Ramos (cell line): Measurements from ENCODE around the gene MAP3K21.

Experiments used
- in situ Hi-C: fragments of 300-500 bp; cut with MboI; formaldehyde crosslinking; loops from one replicate; pipeline ENCODE4 v1.14.3; 2022; ENCODE audit warnings: low sequenced_read_pairs; ENCODE audit not compliant: unreplicated experiment

Gene MAP3K21

GRCh38 chr1:233383984-233384383 is 56.5 kb downstream of the MAP3K21 start:
- in situ Hi-C loops = no loop called here

DNA sequence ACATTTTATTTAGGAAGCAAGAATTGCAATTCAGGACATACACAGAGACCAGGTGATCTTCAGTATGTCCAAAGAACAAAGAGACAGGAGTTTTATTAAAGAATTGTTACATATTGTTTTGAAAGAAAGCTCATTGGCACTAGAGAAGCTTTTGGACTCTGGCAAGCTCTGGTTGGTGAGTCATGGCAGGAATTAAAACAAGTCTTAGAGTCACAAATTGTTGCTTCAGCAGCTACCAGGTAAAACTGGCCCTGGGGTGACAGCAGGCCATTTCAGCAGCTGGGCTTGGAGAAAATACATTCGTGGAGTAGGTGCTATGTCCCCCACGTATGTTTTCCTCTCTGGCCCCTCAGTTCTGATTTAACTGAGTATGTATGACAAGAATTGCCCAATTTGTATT is 58.8 kb downstream of the MAP3K21 start:
- in situ Hi-C loops = no loop called here

GRCh38 chr1:233387585-233387984 is 60.1 kb downstream of the MAP3K21 start:
- in situ Hi-C loops = no loop called here

- in situ Hi-C loops = no loop called here
Observed at GRCh38 chr1:233389169-233389568, 61.6 kb downstream of the MAP3K21 start.

DNA sequence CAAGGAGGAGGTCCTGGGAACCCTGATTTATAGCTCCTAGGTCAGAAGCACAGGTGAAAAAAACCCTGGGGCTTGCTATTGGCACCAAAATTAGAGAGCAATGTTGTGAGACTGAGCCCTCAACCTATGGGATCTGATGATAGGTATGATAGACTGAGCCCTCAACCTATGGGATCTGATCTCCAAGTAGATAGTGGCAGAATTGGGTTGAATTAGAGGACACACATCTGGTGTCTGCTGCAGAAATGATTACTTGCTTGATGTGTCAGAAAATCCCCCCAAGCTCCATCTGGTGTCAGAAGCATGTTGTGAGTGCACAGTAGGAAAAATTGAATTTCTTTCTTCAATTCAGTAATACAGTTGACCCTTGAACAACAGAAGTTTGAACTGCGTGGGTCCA is 62.4 kb downstream of the MAP3K21 start:
- in situ Hi-C loops = loop anchor here (10.0 kb wide), 1 partner anchor 675 kb away; no protein-coding TSS in a partner anchor

- in situ Hi-C loops = loop anchor here (10.0 kb wide), 1 partner anchor 674 kb away; no protein-coding TSS in a partner anchor
Observed at GRCh38 chr1:233390842-233391737, 63.6 kb downstream of the MAP3K21 start.

DNA sequence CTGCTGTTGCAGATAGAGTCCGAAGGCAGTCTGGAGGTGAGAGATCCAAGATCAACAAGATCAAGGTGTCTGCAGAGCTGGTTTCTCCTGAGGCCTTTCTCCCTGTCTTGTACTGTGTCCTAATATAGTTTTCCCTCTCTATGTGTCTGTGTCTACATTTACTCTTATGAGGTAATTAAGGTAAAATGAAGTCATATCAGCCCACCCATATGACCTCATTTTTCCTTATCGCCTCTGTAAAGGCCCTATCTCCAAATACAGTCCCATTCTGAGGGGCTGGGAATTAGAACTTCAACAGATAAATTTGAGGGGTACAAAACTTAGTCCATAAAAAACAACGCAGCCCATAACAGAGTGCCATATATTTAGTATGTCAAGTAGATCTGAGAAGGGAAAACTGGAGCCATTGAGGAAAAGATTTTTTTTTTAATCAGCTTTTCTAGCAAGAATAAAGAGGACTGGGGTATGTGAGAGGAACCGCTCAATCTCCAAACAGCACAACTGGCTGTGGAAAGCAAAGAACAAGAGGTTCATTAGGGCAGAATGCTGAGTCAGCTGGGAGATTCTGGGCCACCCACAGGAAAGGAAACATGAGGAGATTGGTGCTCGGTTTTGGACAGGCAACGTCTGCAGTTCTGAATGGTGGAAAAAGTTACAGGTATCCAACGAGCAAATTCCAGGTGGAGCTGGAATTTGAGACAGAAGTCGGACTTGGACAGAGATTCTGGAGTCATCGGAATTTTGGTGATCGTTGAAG is 65.7 kb downstream of the MAP3K21 start:
- in situ Hi-C loops = loop anchor here (10.0 kb wide), 1 partner anchor 672 kb away; no protein-coding TSS in a partner anchor

- in situ Hi-C loops = loop anchor here (10.0 kb wide), 1 partner anchor 671 kb away; no protein-coding TSS in a partner anchor
Observed at GRCh38 chr1:233393926-233394680, 66.6 kb downstream of the MAP3K21 start.

- in situ Hi-C loops = loop anchor here (10.0 kb wide), 1 partner anchor 670 kb away; no protein-coding TSS in a partner anchor
Observed at GRCh38 chr1:233394860-233395717, 67.6 kb downstream of the MAP3K21 start.

DNA sequence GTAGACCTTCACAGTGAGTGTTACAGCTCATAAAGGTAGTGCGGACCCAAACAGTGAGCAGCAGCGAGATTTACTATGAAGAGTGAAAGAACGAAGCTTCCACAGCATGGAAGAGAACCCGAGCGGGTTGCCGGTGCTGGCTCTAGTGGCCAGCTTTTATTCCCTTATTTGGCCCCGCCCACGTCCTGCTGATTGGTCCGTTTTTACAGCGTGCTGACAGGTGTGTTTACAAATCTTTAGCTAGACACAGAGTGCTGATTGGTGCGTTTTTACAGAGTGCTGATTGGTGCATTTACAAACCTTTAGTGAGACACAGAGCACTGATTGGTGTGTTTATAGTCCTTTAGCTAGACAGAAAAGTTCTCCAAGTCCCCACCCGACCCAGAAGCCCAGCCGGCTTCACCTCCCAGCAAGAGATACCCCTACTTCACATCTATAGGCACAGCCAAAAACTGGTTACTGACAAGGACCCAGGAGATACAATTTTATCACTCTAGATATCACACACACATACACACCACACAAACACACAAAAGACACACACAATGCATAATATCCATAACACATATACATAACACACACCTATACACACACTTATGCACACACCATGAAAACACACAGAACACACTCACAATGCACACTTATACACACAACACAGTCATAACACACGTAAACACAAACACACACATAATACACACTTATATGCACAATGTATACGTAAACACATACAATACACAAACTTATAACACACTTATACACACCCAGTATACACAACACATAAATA is 68.5 kb downstream of the MAP3K21 start:
- in situ Hi-C loops = loop anchor here (10.0 kb wide), 1 partner anchor 669 kb away; no protein-coding TSS in a partner anchor

DNA sequence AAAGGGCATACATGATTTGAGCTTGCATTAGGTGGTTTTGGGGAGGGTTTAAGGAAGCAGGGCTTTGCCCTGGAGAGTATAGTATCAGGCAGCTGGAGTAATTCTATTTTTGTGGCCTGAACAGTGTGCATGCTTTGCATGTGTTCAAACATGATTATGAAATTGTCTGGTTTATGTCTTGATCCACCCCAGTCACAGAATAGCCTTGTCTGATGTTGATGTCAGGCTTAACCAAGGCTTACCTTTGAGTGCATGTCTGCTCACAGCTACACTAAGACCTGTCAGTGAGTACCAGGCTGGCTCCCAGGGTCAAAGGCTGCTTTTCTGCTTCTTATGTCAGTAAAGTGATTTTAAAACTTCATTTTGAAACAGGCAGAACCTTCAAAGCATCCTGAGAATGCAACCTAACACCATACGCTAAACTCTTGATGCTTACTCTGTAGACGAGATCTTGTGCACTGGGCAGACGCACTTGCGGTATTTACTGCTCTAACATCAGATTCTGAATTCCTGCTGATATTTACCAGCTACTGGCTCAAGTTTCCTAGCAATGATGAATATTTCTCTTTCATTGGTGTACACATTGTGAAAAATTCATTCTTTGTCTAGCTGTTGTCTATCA is 78.9 kb downstream of the MAP3K21 start:
- in situ Hi-C loops = no loop called here

DNA sequence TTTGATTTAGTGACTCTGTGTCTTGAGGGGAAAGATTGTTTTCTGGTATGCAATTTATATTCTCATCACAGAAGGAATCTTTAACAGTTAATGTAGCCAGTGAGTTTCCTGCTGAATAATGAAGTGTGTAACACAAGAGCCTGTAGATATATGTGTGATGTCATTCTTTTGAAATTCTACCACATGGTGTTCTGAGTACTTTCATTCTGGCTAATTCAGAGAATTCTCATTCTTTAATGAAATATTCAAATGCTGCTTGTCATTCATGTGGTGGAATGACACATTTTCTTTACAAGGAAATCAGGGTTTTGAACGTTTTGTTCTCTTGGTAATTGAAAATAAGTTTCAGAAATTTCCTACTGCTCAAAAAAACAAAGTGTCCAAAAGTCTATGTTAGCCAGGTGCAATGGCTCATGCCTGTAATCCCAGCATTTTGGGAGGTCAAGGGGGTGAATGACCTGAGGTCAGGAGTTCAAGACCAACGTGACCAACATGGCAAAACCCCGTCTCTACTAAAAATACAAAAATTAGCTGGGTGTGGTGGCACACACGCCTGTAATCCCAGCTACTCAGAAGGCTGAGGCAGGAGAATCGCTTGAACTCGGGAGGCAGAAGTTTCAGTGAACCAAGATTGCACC is 79.6 kb downstream of the MAP3K21 start:
- in situ Hi-C loops = no loop called here

GRCh38 chr1:233409540-233409939 is 82.0 kb downstream of the MAP3K21 start:
- in situ Hi-C loops = no loop called here

DNA sequence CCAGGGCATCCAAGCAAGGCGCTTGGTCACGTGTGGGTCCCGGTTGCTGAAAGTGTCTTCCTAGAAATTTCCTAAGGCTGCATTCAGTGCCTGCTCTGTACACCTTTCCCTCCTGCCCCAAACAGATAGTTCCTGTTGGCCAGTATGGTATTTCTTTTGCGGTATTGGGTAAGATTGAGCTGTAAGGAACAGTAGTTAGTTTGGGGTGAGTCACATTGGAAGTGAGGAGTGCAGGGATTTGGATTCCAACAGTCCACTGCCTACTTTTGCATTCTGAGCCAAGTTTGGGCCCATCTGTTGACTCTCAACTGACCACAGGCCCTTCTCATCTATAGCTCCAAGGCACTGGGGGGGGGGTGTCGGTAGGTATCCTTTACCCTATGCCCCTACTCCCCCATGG is 83.4 kb downstream of the MAP3K21 start:
- in situ Hi-C loops = no loop called here

DNA sequence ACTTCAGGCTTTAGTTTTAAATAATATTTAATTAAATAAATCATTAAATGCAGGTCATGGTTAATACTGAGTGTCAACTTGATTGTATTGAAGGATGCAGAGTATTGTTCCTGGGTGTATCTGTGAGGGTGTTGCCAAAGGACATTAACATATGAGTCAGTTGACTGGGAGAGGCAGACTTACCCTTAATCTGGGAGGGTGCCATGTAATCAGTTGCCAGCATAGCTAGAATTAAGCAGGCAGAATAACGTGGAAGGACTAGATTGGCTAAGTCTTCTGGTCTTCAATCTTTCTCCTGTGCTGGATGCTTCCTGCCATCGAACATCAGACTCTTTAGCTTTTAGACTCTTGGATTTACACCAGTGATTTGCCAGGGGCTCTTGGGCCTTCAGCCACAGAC is 85.3 kb downstream of the MAP3K21 start:
- in situ Hi-C loops = no loop called here

DNA sequence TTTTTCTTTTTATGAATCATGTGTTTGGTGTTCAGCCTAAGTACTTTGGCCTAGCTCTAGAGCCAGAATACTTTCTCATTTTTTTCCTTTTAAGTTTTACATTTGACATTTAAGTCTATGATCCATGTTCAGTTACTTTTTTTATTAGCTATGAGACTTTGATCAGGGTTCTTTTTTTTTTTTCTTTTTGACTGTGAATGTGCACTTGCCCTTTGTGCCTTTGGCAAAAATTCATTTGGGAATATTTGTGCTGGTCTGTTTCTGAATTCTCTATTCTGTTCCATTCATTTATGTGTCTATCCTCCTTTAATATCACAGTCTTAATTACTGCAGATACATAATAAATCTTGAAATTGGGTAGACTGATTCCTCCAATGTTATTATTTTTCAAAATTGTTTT is 93.8 kb downstream of the MAP3K21 start:
- in situ Hi-C loops = no loop called here

DNA sequence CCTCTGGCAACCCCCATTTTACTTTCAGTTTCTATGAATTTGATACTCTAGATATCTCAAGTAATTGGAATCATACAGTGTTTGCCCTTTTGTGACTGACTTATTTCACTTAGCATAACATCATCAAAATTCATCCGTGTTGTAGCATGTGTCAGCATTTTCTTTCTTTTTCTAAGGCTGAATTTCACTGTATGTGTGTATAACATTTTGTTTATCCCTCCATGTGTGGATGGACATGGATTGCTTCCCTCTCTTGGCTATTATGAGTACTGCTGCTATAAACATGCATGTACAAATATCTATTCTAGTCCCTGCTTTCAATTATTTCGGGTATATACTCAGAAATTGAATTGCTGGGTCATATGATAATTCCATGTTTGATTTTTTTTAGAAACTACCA is 97.3 kb downstream of the MAP3K21 start:
- in situ Hi-C loops = no loop called here

DNA sequence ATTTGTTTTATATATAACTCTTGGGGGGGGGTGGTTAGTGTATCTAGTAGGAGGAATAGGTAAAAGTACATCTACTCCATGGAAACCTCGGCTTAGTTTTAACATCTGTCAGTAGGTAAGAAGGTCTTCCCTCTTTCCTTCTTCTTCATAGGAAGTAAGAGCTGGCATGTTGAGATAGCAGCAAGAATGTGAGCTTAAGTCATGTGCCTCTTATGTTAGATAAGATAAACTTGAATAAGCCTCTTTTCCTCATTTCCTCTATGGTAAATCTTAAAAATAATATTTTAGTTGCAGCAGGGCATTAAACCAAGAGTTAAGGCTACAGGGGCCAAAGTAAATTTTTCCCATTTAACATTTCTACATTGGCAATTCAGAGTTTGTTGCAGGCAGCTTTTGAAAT is 100.4 kb downstream of the MAP3K21 start:
- in situ Hi-C loops = no loop called here
